HepG2 (cell line): ENCODE results near the gene SQOR. TPM values are rescaled to one million over a fixed set of nuclear protein-coding genes. Genes with fewer than 3 reads are reported as not detected.

Experiments
- ATF7 ChIP-seq, 2 experiments: fragments of 450-650 bp in 1 of 2; sonication (generic) in 1 of 2; formaldehyde crosslinking in 1 of 2; IDR thresholded peaks; 2 replicates each; pipeline versions ENCODE4 v1.4.0 to v1.6.1; 2016 to 2020; ENCODE audit warnings: antibody characterized with exemption in 1 of 2, mild to moderate bottlenecking in 1 of 2, missing genetic modification reagents in 1 of 2
- ATM ChIP-seq: fragments of 450-650 bp; IDR thresholded peaks from 2 replicates; pipeline ENCODE4 v1.7.1; 2017; ENCODE audit warnings: mild to moderate bottlenecking, borderline replicate concordance
- SP140L ChIP-seq: sonication (generic); formaldehyde crosslinking; IDR thresholded peaks from 2 replicates; pipeline ENCODE4 v1.4.0; 2020; ENCODE audit warnings: missing genetic modification reagents, borderline replicate concordance
- SP4 ChIP-seq: sonication (generic); formaldehyde crosslinking; IDR thresholded peaks from 2 replicates; pipeline ENCODE4 v1.8.1; 2023; ENCODE audit warnings: mild to moderate bottlenecking, missing genetic modification reagents
- SRF ChIP-seq: IDR thresholded peaks from 2 replicates; pipeline ENCODE4 v1.6.1; 2011; ENCODE audit warnings: mild to moderate bottlenecking, low read depth, low read length, moderate library complexity
- THYN1 ChIP-seq: sonication (generic); formaldehyde crosslinking; IDR thresholded peaks from 2 replicates; pipeline ENCODE4 v1.8.1; 2023; ENCODE audit warnings: low read depth, mild to moderate bottlenecking, moderate library complexity, missing genetic modification reagents, borderline replicate concordance
- U2AF1 ChIP-seq: fragments of 200-400 bp; formaldehyde crosslinking; optimal IDR thresholded peaks from 2 replicates; pipeline ENCODE3; 2017; ENCODE audit warnings: mild to moderate bottlenecking, low read depth, low read length
- YEATS4 ChIP-seq: sonication (generic); formaldehyde crosslinking; IDR thresholded peaks from 2 replicates; pipeline ENCODE4 v1.4.0; 2020; ENCODE audit warnings: missing genetic modification reagents, borderline replicate concordance
- ZBTB42 ChIP-seq: sonication (generic); formaldehyde crosslinking; IDR thresholded peaks from 2 replicates; pipeline ENCODE4 v1.5.0; 2020; ENCODE audit warnings: mild to moderate bottlenecking, missing genetic modification reagents
- ZC3H4 ChIP-seq: sonication (generic); formaldehyde crosslinking; IDR thresholded peaks from 2 replicates; pipeline ENCODE4 v1.4.0; 2020; ENCODE audit warnings: missing genetic modification reagents, borderline replicate concordance
- ZNF343 ChIP-seq: sonication (generic); formaldehyde crosslinking; IDR thresholded peaks from 2 replicates; pipeline ENCODE4 v1.4.0; 2020; ENCODE audit warnings: mild to moderate bottlenecking, missing genetic modification reagents
- ZNF441 ChIP-seq: sonication (generic); formaldehyde crosslinking; IDR thresholded peaks from 2 replicates; pipeline ENCODE4 v1.7.0; 2021; ENCODE audit warnings: missing genetic modification reagents, borderline replicate concordance
- ZNF546 ChIP-seq: sonication (generic); formaldehyde crosslinking; conservative IDR thresholded peaks from 2 replicates; pipeline ENCODE4 v1.8.1; 2023; ENCODE audit warnings: mild to moderate bottlenecking, missing genetic modification reagents
- ZNF563 ChIP-seq: sonication (generic); formaldehyde crosslinking; IDR thresholded peaks from 2 replicates; pipeline ENCODE4 v1.8.0; 2022; ENCODE audit warnings: mild to moderate bottlenecking, moderate library complexity, missing genetic modification reagents
- ZNF589 ChIP-seq: sonication (generic); formaldehyde crosslinking; conservative IDR thresholded peaks from 2 replicates; pipeline ENCODE4 v1.8.0; 2022; ENCODE audit warnings: mild to moderate bottlenecking, moderate library complexity, missing genetic modification reagents
- ZNF674 ChIP-seq: sonication (generic); formaldehyde crosslinking; IDR thresholded peaks from 2 replicates; pipeline ENCODE4 v1.5.0; 2020; ENCODE audit warnings: low read depth, mild to moderate bottlenecking, missing genetic modification reagents
- ZNF709 ChIP-seq: sonication (generic); formaldehyde crosslinking; IDR thresholded peaks from 2 replicates; pipeline ENCODE4 v1.5.0; 2020; ENCODE audit warnings: mild to moderate bottlenecking, missing genetic modification reagents
- ZNF775 ChIP-seq: sonication (generic); formaldehyde crosslinking; IDR thresholded peaks from 2 replicates; pipeline ENCODE4 v1.4.0; 2020; ENCODE audit warnings: missing genetic modification reagents, mild to moderate bottlenecking, moderate library complexity, borderline replicate concordance
- ZNF839 ChIP-seq: sonication (generic); formaldehyde crosslinking; IDR thresholded peaks from 2 replicates; pipeline ENCODE4 v1.4.0; 2020; ENCODE audit warnings: missing genetic modification reagents, mild to moderate bottlenecking, borderline replicate concordance
- ZSCAN21 ChIP-seq: sonication (generic); formaldehyde crosslinking; IDR thresholded peaks from 2 replicates; pipeline ENCODE4 v1.8.0; 2022; ENCODE audit warnings: mild to moderate bottlenecking, missing genetic modification reagents, moderate library complexity, borderline replicate concordance
- polyA plus RNA-seq, 8 experiments: library from polyadenylated mRNA; depleted of rRNA in 3 of 8; stranded (reverse) in 7 of 8; unstranded in 1 of 8; fragments of >200 nt; fragmentation: Illumina TruSeq in 4 of 8; extraction: Trizol in 4 of 8; gene quantifications; 2 replicates each; pipeline versions ENCODE4 v1.2.1 to v1.2.3, GENCODE V29; 2011 to 2016; ENCODE audit warnings: low read depth in 4 of 8, missing spikeins in 1 of 8, mixed read lengths in 1 of 8; ENCODE audit not compliant: insufficient read depth in 1 of 8
- total RNA-seq, 5 experiments: library from RNA; depleted of rRNA; stranded (reverse); fragments of >200 nt; fragmentation: Illumina TruSeq; extraction: Trizol; gene quantifications; 2 replicates each; pipeline ENCODE4 v1.2.3, GENCODE V29; 2016; ENCODE audit warnings: low read depth in 1 of 5
- TF ChIP-seq, protein P1 (sequence below): sonication (generic); formaldehyde crosslinking; IDR thresholded peaks from 2 replicates; pipeline ENCODE4 v1.4.0; 2020; ENCODE audit warnings: missing genetic modification reagents
- TF ChIP-seq, protein P2 (sequence below): sonication (generic); formaldehyde crosslinking; IDR thresholded peaks from 2 replicates; pipeline ENCODE4 v1.5.0; 2020; ENCODE audit warnings: mild to moderate bottlenecking, missing genetic modification reagents, moderate library complexity
- TF ChIP-seq, protein P3 (sequence below): sonication (generic); formaldehyde crosslinking; IDR thresholded peaks from 2 replicates; pipeline ENCODE4 v1.9.0; 2022; ENCODE audit warnings: missing genetic modification reagents, mild to moderate bottlenecking, borderline replicate concordance
- TF ChIP-seq, protein P4 (sequence below): sonication (generic); formaldehyde crosslinking; IDR thresholded peaks from 2 replicates; pipeline ENCODE4 v1.8.1; 2023; ENCODE audit warnings: missing genetic modification reagents, mild to moderate bottlenecking, borderline replicate concordance

The SQOR gene
- total and polyA plus RNA-seq, 2 of the 13 experiments (the other 11 are each of a cell fraction or from before 2014, with no cell fraction given) = 19.3 to 19.4 TPM

DNA sequence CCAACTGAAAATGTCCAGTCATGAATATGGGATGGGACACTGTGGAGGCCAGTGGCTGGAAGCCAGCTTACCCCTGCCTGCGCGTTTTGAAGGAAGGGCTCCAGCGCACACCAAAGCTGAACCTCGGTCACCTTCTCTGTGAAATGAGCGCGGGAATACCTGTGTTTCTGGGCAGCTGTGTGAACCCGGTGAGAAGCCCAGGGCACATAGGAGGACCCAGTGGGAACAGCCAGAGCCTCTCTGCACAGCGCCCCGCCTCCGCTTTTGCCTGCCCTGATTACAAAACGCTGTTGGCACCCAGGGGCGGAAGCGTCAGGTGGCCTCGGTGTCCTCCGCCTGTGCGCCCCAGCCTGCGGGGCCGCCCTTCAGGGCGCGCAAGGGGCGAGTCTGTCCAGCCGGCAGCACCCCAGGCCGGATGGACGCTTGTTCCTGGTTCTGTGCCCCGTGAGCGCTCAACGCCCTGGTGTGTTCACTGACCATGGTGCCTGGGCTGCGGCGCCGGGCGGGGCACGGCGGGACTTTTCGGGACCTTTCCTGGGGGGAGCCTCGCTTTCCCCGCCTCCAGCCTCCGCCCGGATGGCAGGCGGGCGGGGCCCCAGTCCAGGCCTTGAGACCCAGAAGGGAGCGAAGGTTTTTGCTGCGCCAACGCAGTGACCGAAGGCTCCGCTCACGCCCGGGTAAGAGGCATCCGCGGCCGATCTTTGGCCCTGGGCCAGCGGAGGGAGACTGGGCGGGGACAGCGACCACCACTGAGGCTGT lies at the start of gene SQOR (continued):
- TF ChIP-seq YEATS4 (no peak; the same call in none of the 2 replicates), ZNF775 (CRISPR knock-in tag) (no peak), ZBTB42 (CRISPR knock-in tag) (peak; percentile 81; the same call in 1 of the 2 replicates), ZSCAN21 (peak; percentile 58; the same call in 1 of the 2 replicates), ZNF546 (CRISPR knock-in tag) (no peak), ZNF563 (CRISPR knock-in tag) (no peak), ZNF674 (CRISPR knock-in tag) (no peak), SRF (no peak), THYN1 (CRISPR knock-in tag) (peak; percentile 61; the same call in 1 of the 2 replicates), ZNF343 (CRISPR knock-in tag) (0 out of 2 replicates have a peak, but pooled peaks have one; percentile 73), U2AF1 (no peak), SP4 (CRISPR knock-in tag) (no peak; the same call in 1 of the 2 replicates), SP140L (CRISPR knock-in tag) (no peak), ATF7 (IDR thresholded peaks at IDR 0.05) (no peak), ATF7 (CRISPR knock-in tag; IDR thresholded peaks at IDR 0.05) (no peak; the same call in 1 of the 2 replicates), ZNF589 (CRISPR knock-in tag) (no peak), ZNF709 (CRISPR knock-in tag) (no peak; the same call in 1 of the 2 replicates), ZC3H4 (no peak), ZNF839 (CRISPR knock-in tag) (no peak), ATM (no peak), ZNF441 (CRISPR knock-in tag) (peak; percentile 80)
- TF ChIP-seq, protein P1, sequence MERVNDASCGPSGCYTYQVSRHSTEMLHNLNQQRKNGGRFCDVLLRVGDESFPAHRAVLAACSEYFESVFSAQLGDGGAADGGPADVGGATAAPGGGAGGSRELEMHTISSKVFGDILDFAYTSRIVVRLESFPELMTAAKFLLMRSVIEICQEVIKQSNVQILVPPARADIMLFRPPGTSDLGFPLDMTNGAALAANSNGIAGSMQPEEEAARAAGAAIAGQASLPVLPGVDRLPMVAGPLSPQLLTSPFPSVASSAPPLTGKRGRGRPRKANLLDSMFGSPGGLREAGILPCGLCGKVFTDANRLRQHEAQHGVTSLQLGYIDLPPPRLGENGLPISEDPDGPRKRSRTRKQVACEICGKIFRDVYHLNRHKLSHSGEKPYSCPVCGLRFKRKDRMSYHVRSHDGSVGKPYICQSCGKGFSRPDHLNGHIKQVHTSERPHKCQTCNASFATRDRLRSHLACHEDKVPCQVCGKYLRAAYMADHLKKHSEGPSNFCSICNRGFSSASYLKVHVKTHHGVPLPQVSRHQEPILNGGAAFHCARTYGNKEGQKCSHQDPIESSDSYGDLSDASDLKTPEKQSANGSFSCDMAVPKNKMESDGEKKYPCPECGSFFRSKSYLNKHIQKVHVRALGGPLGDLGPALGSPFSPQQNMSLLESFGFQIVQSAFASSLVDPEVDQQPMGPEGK (CRISPR knock-in tag) = peak; percentile 96
- TF ChIP-seq, protein P2, sequence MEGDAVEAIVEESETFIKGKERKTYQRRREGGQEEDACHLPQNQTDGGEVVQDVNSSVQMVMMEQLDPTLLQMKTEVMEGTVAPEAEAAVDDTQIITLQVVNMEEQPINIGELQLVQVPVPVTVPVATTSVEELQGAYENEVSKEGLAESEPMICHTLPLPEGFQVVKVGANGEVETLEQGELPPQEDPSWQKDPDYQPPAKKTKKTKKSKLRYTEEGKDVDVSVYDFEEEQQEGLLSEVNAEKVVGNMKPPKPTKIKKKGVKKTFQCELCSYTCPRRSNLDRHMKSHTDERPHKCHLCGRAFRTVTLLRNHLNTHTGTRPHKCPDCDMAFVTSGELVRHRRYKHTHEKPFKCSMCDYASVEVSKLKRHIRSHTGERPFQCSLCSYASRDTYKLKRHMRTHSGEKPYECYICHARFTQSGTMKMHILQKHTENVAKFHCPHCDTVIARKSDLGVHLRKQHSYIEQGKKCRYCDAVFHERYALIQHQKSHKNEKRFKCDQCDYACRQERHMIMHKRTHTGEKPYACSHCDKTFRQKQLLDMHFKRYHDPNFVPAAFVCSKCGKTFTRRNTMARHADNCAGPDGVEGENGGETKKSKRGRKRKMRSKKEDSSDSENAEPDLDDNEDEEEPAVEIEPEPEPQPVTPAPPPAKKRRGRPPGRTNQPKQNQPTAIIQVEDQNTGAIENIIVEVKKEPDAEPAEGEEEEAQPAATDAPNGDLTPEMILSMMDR (CRISPR knock-in tag) = peak; percentile 46
- TF ChIP-seq, protein P3, sequence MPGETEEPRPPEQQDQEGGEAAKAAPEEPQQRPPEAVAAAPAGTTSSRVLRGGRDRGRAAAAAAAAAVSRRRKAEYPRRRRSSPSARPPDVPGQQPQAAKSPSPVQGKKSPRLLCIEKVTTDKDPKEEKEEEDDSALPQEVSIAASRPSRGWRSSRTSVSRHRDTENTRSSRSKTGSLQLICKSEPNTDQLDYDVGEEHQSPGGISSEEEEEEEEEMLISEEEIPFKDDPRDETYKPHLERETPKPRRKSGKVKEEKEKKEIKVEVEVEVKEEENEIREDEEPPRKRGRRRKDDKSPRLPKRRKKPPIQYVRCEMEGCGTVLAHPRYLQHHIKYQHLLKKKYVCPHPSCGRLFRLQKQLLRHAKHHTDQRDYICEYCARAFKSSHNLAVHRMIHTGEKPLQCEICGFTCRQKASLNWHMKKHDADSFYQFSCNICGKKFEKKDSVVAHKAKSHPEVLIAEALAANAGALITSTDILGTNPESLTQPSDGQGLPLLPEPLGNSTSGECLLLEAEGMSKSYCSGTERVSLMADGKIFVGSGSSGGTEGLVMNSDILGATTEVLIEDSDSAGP (CRISPR knock-in tag) = peak; percentile 75
- TF ChIP-seq, protein P4, sequence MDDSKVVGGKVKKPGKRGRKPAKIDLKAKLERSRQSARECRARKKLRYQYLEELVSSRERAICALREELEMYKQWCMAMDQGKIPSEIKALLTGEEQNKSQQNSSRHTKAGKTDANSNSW (CRISPR knock-in tag) = no peak
